IPS DF 6.9 (cell line): Measurements from ENCODE around the gene DAPK3.
"Not testable (repeated sequence)": the region's sequence is repeated elsewhere in the genome, so short reads cannot be mapped to it uniquely, and the experiment has no call there.

ENCODE experiments used
- DNase-seq: peaks from one replicate; pipeline ENCODE4 v3.0.0-alpha.2; 2013; ENCODE audit warnings: low read depth, low spot score
- H3K27ac ChIP-seq: one replicate; pipeline ENCODE4 v1.5.1; 2013; ENCODE audit warnings: low read length, control low read depth
- H3K27me3 ChIP-seq: 2 replicates; pipeline ENCODE4 v1.6.1; 2013; ENCODE audit warnings: mild to moderate bottlenecking, low read length; ENCODE audit not compliant: control insufficient read depth, insufficient read depth
- H3K36me3 ChIP-seq: 2 replicates; pipeline ENCODE4 v1.6.1; 2013; ENCODE audit warnings: low read length; ENCODE audit not compliant: control insufficient read depth, insufficient read depth
- H3K4me1 ChIP-seq: 2 replicates; pipeline ENCODE4 v1.6.1; 2013; ENCODE audit warnings: low read length; ENCODE audit not compliant: control insufficient read depth, insufficient read depth
- H3K4me3 ChIP-seq: 2 replicates; pipeline ENCODE4 v1.5.1; 2013; ENCODE audit warnings: mild to moderate bottlenecking, low read length
- H3K9me3 ChIP-seq: 2 replicates; pipeline ENCODE4 v1.6.1; 2013; ENCODE audit warnings: low read length, inconsistent platforms; ENCODE audit not compliant: control insufficient read depth, insufficient read depth
- WGBS: extraction: QIAGEN DNeasy Blood & Tissue Kit; methylation state at CpG from one replicate; pipeline ENCODE4 v1.1.7; 2013; ENCODE audit warnings: mixed read lengths, missing lambda C conversion rate; ENCODE audit not compliant: insufficient read length, insufficient coverage; 5-methylcytosine and 5-hydroxymethylcytosine counted together

The DAPK3 gene

DNA sequence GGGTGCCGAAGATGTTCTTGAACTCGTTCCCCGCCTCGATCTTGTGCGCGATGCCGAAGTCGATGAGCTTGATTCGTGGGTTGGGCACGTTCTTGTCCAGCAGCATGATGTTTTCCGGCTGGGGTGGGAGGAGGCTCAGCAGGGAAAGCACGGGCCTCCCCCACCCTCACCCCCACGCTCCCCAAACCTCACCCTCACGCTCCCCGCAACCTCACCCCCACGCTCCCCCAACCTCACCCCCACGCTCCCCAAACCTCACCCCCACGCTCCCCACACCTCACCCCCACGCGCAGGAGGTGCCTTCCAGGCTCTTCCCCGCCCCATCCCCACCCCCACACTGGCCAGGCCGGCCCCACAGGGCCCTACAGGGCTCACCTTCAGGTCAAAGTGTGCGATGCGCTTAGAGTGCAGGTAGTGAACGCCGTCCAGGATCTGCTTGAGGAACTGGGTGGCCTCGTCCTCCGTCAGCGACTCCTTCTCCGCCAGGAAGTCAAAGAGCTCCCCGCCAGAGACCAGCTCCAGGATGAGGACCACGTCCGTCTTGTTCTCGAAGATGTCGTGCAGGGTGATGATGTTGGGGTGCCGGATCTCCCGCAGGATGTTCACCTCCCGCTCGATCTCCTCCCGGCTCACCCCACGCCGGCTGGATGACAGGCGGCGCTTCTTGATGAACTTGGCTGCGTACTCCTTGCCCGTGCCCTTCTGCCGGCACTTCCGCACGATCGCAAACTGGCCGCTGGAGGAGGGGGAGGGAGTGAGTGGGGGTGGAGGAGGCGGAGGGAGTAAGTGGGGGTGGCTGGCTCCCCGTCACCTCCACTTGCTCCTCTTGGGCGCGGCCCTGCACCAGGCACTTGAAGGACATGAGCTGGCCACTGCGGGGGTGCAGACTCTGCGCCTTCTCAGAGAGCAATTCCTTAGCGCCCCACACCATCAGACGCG, 6.4 kb downstream of the DAPK3 start:
- no CpG with 5 or more reads among the region's 60 CpGs for WGBS
- Histone ChIP-seq H3K27ac (no peak overlapping the region), H3K36me3 (peaks cover 39% of the 10 kb centered on the region), H3K27me3 (no peaks in the 10 kb centered on the region), H3K4me1 (peaks cover 2% of the 10 kb centered on the region), H3K9me3 (no peaks in the 10 kb centered on the region), H3K4me3 (no peak overlapping the region)
- DNase-seq = no peak

- no peak overlapping the region for H3K27ac ChIP-seq
- H3K4me1 ChIP-seq = no peaks in the 10 kb centered on the region
- no peak for DNase-seq
- no peaks in the 10 kb centered on the region for H3K27me3 ChIP-seq
- H3K9me3 ChIP-seq = no peaks in the 10 kb centered on the region
- peaks cover 47% of the 10 kb centered on the region for H3K36me3 ChIP-seq
- no peak overlapping the region for H3K4me3 ChIP-seq
- WGBS = no CpG with 5 or more reads among the region's 35 CpGs
Observed at GRCh38 chr19:3963458-3964255, 7.2 kb downstream of the DAPK3 start.

- Histone ChIP-seq H3K4me1 (no peaks in the 10 kb centered on the region), H3K27me3 (no peaks in the 10 kb centered on the region), H3K9me3 (no peaks in the 10 kb centered on the region), H3K27ac (no peak overlapping the region), H3K36me3 (peaks cover 45% of the 10 kb centered on the region), H3K4me3 (no peak overlapping the region)
- WGBS = no CpG with 5 or more reads among the region's 24 CpGs
- DNase-seq = no peak
Observed at GRCh38 chr19:3961007-3961406, 9.9 kb downstream of the DAPK3 start.

- no CpG with 5 or more reads among the region's 15 CpGs for WGBS
- no peak for DNase-seq
- peaks cover 44% of the 10 kb centered on the region for H3K36me3 ChIP-seq
Observed at GRCh38 chr19:3959766-3960131, 11.2 kb downstream of the DAPK3 start.

DNA sequence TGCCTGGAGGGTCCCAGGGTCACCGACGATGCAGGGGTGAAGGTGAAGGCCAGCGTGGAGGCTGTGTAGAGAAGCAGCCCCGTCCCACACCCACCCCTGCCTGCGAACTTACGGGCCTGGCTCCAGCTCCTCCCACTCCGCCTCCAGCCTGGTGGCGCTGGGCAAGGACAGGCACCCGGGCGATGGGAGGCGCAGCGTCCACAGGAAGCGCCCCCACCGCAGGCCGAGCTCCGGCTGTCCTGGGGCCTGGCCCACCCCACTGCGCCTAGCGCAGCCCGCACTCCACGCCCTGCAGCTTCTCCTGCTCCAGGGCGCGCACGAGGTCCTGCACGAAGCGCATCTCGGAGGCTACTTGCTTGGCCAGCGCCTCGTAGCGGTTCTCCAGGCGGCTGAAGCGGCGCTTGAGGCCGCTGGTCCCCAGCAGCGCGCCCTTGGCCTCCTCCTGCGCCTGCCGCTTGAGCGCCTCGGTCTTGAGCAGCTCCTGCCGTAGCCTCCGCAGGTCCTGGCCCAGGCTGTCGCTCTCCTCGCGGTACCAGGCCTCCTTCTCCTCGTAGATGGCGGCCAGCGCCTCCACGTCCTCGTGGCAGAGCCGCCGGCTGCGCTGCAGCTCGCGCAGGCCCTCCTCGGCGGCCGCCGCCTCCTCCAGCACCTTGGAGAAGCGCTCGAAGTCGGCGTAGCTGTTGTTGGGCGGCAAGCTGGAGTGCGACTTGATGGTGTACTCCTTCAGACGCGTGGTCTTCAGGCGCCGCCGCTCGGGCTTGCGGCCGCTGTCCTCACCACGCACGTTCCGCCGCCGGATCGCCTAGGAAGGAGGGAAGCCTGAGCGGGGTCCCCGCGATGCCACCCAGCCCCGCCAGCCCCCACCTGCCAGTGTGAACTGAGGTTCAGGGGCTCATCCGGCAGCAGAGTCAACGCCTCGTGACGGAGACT, 11.8 kb downstream of the DAPK3 start:
- Histone ChIP-seq H3K4me3 (no peak overlapping the region), H3K36me3 (peaks cover 38% of the 10 kb centered on the region), H3K27ac (no peak overlapping the region), H3K9me3 (no peaks in the 10 kb centered on the region), H3K27me3 (no peaks in the 10 kb centered on the region), H3K4me1 (no peaks in the 10 kb centered on the region)
- no CpG with 5 or more reads among the region's 86 CpGs for WGBS
- DNase-seq = no peak

More at GRCh38 chr19:3959766-3960131, 11.2 kb downstream of the DAPK3 start:
- Histone ChIP-seq H3K9me3 (no peaks in the 10 kb centered on the region), H3K27ac (no peak overlapping the region), H3K4me1 (no peaks in the 10 kb centered on the region), H3K4me3 (no peak overlapping the region), H3K27me3 (no peaks in the 10 kb centered on the region)

DNA sequence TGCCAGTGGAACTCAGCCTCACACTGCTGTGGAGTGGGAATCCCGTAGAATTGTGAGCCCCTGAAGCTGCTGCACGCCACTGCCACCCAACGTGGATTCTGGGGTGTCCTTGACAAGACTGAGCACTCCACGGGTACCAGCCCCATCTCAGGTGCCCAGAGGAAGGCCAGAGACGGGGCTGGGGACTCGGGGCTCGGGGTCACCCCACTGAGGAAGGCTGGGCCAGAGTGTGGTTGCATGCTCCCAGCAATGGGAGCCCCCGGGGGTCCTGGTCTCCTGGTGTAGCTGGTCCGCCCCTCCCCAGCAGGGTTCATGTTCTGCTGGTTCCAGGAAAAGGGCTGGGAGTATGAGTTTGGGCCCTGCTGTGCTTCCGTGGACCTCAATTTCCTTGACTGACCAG, 15.2 kb downstream of the DAPK3 start:
- DNase-seq = no peak
- peaks cover 18% of the 10 kb centered on the region for H3K36me3 ChIP-seq
- no peaks in the 10 kb centered on the region for H3K4me1 ChIP-seq
- no peak overlapping the region for H3K4me3 ChIP-seq
- H3K27me3 ChIP-seq = no peaks in the 10 kb centered on the region
- no CpG with 5 or more reads among the region's 10 CpGs for WGBS
- no peak overlapping the region for H3K27ac ChIP-seq
- H3K9me3 ChIP-seq = no peaks in the 10 kb centered on the region

DNA sequence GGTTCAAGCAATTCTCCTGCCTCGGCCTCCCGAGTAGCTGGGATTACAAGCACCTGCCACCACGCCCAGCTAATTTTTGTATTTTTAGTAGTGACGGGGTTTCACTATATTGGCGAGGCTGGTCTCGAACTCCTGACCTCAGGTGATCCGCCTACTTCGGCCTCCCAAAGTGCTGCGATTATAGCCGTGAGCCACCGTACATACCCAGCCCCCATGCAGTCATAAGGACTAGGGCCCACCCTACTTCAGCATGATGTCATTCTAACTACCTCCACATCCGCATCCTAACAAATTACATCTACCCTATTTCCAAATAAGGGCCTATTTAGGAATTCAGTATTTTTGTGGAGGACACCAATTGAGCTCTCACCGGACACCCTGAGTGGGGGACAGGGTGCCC, 15.6 kb downstream of the DAPK3 start:
- not testable (repeated sequence) for H3K27me3 ChIP-seq, H3K4me1 ChIP-seq

DNA sequence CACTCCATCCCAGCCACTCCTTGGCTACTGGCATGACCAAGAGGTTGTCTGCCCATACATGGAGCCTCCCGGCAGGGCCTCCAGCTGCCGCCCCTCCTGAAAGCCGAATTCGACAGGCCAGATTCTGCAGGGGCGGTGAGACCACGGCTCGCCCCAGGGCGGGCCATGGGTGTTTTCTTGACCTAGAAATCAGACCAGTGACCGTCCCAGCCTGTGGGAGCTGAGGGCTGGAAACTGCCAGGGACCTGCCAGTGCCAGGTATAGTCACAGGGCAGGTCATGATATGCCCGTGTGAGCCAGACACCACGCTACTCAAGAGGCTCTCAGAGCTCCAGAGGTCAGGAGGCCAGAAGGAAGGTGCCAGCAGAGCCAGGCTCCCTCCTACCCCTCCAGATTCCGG, 16.8 kb downstream of the DAPK3 start:
- H3K27me3 ChIP-seq = no peaks in the 10 kb centered on the region
- H3K9me3 ChIP-seq = no peaks in the 10 kb centered on the region
- no peak overlapping the region for H3K27ac ChIP-seq
- DNase-seq = no peak
- H3K4me3 ChIP-seq = no peak overlapping the region
- peaks cover 6% of the 10 kb centered on the region for H3K36me3 ChIP-seq
- no peaks in the 10 kb centered on the region for H3K4me1 ChIP-seq
- no CpG with 5 or more reads among the region's 12 CpGs for WGBS

More for the DNA sequence above, 15.6 kb downstream of the DAPK3 start:
- WGBS = no CpG with 5 or more reads among the region's 13 CpGs
- H3K36me3 ChIP-seq = peaks cover 17% of the 10 kb centered on the region
- H3K27ac ChIP-seq, H3K4me3 ChIP-seq, DNase-seq, H3K9me3 ChIP-seq: not testable (repeated sequence)

DNA sequence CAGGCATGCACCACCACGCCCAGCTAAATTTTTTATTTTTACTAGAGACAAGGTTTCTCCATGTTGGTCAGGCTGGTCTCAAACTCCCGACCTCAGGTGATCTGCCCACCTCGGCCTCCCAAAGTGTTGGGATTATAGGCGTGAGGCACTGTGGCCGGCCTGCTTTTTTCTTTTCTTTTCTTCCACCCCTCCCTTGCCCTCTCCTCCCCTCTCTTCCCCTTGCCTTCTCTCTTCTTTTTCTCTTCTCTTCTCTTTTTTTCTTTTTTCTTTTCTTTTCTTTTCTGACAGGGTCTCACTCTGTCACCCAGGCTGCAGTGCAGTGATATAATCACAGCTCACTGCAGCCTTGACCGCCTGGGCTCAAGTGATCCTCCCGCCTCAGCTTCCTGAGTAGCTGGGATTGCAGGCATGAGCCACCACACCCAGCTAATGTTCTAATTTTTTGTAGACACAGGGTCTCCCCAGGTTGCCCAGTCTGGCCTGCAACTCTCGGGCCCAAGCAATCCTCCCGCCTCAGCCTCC, 18.1 kb downstream of the DAPK3 start:
- H3K4me3 ChIP-seq, H3K27ac ChIP-seq, H3K27me3 ChIP-seq, H3K36me3 ChIP-seq, DNase-seq, H3K9me3 ChIP-seq, H3K4me1 ChIP-seq: not testable (repeated sequence)
- no CpG with 5 or more reads among the region's 9 CpGs for WGBS
